ENCODE measurements around the gene NXN.

The NXN gene

GRCh38 chr17:1011138-1011537 lies 31.6 kb upstream of the NXN start:
- TF ChIP-seq, protein P1, sequence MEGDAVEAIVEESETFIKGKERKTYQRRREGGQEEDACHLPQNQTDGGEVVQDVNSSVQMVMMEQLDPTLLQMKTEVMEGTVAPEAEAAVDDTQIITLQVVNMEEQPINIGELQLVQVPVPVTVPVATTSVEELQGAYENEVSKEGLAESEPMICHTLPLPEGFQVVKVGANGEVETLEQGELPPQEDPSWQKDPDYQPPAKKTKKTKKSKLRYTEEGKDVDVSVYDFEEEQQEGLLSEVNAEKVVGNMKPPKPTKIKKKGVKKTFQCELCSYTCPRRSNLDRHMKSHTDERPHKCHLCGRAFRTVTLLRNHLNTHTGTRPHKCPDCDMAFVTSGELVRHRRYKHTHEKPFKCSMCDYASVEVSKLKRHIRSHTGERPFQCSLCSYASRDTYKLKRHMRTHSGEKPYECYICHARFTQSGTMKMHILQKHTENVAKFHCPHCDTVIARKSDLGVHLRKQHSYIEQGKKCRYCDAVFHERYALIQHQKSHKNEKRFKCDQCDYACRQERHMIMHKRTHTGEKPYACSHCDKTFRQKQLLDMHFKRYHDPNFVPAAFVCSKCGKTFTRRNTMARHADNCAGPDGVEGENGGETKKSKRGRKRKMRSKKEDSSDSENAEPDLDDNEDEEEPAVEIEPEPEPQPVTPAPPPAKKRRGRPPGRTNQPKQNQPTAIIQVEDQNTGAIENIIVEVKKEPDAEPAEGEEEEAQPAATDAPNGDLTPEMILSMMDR (IDR thresholded peaks at IDR 0.05; ENCODE audit: low read depth, low read length), result no peak
- no peak overlapping the region for H3K4me3 ChIP-seq (ENCODE audit: low read depth, low read length)

GRCh38 chr17:1010586-1010985 lies 31.0 kb upstream of the NXN start:
- no peak overlapping the region for H3K4me3 ChIP-seq (ENCODE audit: low read depth, low read length)
- TF ChIP-seq, protein P1 (IDR thresholded peaks at IDR 0.05; ENCODE audit: low read depth, low read length), result no peak

- H3K4me3 ChIP-seq (ENCODE audit: low read depth, low read length), result no peak overlapping the region
- TF ChIP-seq, protein P1 (IDR thresholded peaks at IDR 0.05; ENCODE audit: low read depth, low read length), result no peak
These were observed 30.5 kb upstream of the NXN start for GRCh38 chr17:1010086-1010450.

DNA sequence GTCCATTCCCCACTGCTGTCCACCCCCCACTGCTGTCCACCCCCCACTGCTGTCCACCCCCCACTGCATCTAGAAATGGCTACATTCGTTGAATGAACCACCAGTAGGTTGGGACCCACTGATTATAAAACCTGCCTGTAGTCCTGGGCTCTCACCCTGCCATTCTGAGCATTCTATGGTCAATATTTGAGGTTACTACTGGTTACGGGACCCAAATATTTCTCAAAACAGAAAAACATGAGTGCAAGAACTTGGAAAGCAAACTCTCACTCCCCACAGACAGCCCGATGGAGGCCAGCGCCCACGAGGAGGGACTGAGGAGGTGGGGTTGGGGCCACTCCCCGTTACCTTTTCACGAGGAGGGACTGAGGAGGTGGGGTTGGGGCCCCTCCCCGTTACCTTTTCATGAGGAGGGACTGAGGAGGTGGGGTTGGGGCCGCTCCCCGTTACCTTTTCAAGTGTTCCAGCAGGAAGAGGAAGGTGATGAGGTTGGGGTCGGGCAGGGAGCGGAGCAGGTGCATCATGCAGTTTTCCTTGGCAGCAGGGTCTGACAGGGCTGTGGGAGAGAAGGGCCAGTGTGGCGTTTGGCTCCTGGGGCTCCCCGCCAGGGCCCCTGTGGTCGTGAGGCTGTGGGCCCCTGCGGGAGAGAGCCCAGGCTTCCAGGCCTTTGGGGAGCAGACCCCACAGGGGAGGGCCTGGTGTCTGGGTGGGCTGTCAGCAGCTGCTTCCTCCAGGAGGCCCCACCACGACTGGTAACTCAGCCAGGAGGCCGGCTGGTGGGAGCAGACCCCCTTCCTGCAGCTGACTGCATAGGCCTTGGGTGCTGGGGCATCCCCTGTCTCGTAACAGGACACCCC lies 29.9 kb upstream of the NXN start:
- H3K4me3 ChIP-seq (ENCODE audit: low read depth, low read length), result no peak overlapping the region
- TF ChIP-seq, protein P1 (IDR thresholded peaks at IDR 0.05; ENCODE audit: low read depth, low read length), result no peak

- TF ChIP-seq, protein P1 (IDR thresholded peaks at IDR 0.05; ENCODE audit: low read depth, low read length), result no peak
- H3K4me3 ChIP-seq (ENCODE audit: low read depth, low read length), result no peak overlapping the region
These were observed 28.6 kb upstream of the NXN start for GRCh38 chr17:1008008-1008761.

DNA sequence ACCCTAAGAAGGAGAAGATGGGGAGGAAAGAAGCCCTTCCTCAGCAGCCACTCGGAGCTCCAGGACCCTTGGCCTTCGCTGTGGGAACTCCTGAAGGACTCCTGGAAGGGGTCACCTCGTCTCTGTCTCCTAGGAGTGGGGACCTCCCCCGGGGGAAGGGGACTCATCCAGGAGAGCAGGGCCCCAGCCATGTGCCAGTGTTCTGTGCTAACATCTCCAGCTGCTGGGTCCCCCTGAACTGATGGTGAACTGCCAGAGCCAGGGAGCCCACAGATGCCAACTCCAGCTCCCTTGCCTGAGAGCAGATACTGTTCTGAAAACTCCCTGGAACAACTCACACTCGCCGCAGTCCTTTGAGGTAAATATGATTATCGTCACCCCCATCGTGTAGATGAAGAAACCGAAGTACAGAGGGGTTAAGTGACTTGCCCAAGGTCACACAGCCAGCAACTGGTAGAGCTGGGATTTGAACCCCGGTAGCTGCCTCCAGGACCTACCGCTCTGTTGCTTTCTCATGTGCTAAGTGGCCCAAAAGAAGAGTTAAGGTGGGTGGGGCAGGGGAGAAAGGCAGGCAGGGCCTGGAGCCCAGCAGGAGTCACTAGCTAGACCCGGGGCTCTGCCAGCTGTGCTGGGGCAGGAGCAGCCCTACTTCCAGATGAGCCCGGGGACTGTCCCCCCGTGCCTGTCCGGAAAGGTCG lies 27.9 kb upstream of the NXN start:
- no peak overlapping the region for H3K4me3 ChIP-seq (ENCODE audit: low read depth, low read length)
- TF ChIP-seq, protein P1 (IDR thresholded peaks at IDR 0.05; ENCODE audit: low read depth, low read length), result no peak

All from WI38 (cell line).